Spleen (tissue), 11 donors: ENCODE measurements around the gene OST4. TPM values are rescaled to one million over a fixed set of nuclear protein-coding genes. Genes with fewer than 3 reads are reported as not detected.

ENCODE experiments used
- DNase-seq: peaks from one replicate; pipeline ENCODE4 v3.0.0-alpha.2; 2020
- H3K27ac ChIP-seq, 8 donors: fragments of 200-600 bp; sonication (generic) in 7 of 8; 1 replicate in 4 of 8; 2 replicates in 4 of 8; pipeline versions ENCODE4 v1.5.0 to v1.8.0; 2016 to 2021; ENCODE audit warnings: inconsistent platforms in 4 of 8, mild to moderate bottlenecking in 4 of 8, moderate library complexity in 1 of 8
- H3K27me3 ChIP-seq, 7 donors: fragments of 200-600 bp; sonication (generic) in 6 of 7; replicated peaks in 1 of 7; 1 replicate in 4 of 7; 2 replicates in 3 of 7; pipeline versions ENCODE4 v1.5.0 to v1.8.0; 2016 to 2021; ENCODE audit warnings: inconsistent platforms in 3 of 7, mild to moderate bottlenecking in 1 of 7
- H3K36me3 ChIP-seq, 6 donors: fragments of 200-600 bp; sonication (generic) in 5 of 6; 1 replicate in 4 of 6; 2 replicates in 2 of 6; pipeline versions ENCODE4 v1.5.0 to v1.8.0; 2016 to 2021; ENCODE audit warnings: inconsistent platforms in 2 of 6
- H3K4me1 ChIP-seq, 6 donors: fragments of 200-600 bp; sonication (generic) in 5 of 6; 1 replicate in 3 of 6; 2 replicates in 3 of 6; pipeline versions ENCODE4 v1.5.0 to v1.8.0; 2016 to 2021; ENCODE audit warnings: inconsistent platforms in 3 of 6
- H3K4me3 ChIP-seq, 8 donors: fragments of 200-600 bp; sonication (generic) in 7 of 8; 1 replicate in 4 of 8; 2 replicates in 4 of 8; pipeline versions ENCODE4 v1.5.0 to v1.8.0; 2016 to 2021; ENCODE audit warnings: inconsistent platforms in 4 of 8, mild to moderate bottlenecking in 4 of 8, moderate library complexity in 2 of 8
- H3K9me3 ChIP-seq, 8 donors: fragments of 200-600 bp; sonication (generic) in 7 of 8; 1 replicate in 4 of 8; 2 replicates in 4 of 8; pipeline versions ENCODE4 v1.5.0 to v1.8.0; 2016 to 2021; ENCODE audit warnings: inconsistent platforms in 4 of 8
- CTCF ChIP-seq, 11 experiments: fragments of 200-600 bp in 7 of 11; fragments of 450-650 bp in 4 of 11; sonication (generic) in 4 of 11; IDR thresholded peaks in 8 of 11; conservative IDR thresholded peaks in 3 of 11; 1 replicate in 7 of 11; 2 replicates in 4 of 11; pipeline versions ENCODE4 v1.4.0 to v1.8.0; 2016 to 2021; ENCODE audit warnings: antibody characterized with exemption in 11 of 11, inconsistent platforms in 4 of 11, mild to moderate bottlenecking in 1 of 11
- POLR2A ChIP-seq, 3 donors: fragments of 450-650 bp; IDR thresholded peaks; one replicate each; pipeline ENCODE4 v1.5.1; 2017; ENCODE audit warnings: antibody characterized with exemption in 3 of 3, mild to moderate bottlenecking in 1 of 3
- POLR2AphosphoS5 ChIP-seq, 3 donors: sonication (generic); formaldehyde crosslinking; IDR thresholded peaks; one replicate each; pipeline ENCODE4 v1.5.1; 2017; ENCODE audit warnings: antibody characterized with exemption in 3 of 3
- WGBS, 5 donors: extraction: QIAGEN DNeasy Blood & Tissue Kit in 3 of 5; methylation state at CpG; one replicate each; pipeline versions ENCODE4 v1.1.5 to v1.1.7; 2013 to 2018; 5-methylcytosine and 5-hydroxymethylcytosine counted together
- intact Hi-C: fragments of 100-400 bp; cut with DNase I; formaldehyde crosslinking; loops from one replicate; pipeline ENCODE4 v1.15.0; 2023; ENCODE audit warnings: low total_unique reads
- polyA plus RNA-seq, 3 donors: library from polyadenylated mRNA; stranded (reverse); fragments of 200-250 nt; gene quantifications; one replicate each; pipeline ENCODE4 v1.2.1, GENCODE V29; 2013
- total RNA-seq, 7 donors: library from RNA; depleted of rRNA in 3 of 7; stranded (reverse); fragments of >200 nt in 3 of 7; fragmentation: NEBNext Ultra II Directional in 4 of 7; extraction: Animal tissue kit (Norgen Biotek cat#: 25700) in 4 of 7; gene quantifications; one replicate each; pipeline versions ENCODE4 v1.1.0 to v1.2.1, GENCODE V29; 2016 to 2021
- donor health status: healthy with polysubstance abuse.
- donor health status: DM: no; HTN: no; CAD: no; lungs with moderate emphysema.
- donor health status: DM: no; HTN: no; CAD: no.
- donor health status: Bipolar disorder and iron deficiency.
- donor health status: healthy.
- donor health status: DM: no; HTN: no; CAD: no.
- donor health status: DM: yes; HTN: yes; CAD: no.

OST4 gene
- total and polyA plus RNA-seq, 10 donors: 197 to 556 (median 264) TPM

GRCh38 chr2:27080603-27080936 lies 9.1 kb upstream of the OST4 start:
- DNase-seq: peak; percentile 85
- intact Hi-C loops: no loop called here
- no peak for TF ChIP-seq CTCF (IDR thresholded peaks at IDR 0.05 in 8 of 11, conservative IDR thresholded peaks at IDR 0.05 in 3 of 11)
- TF ChIP-seq POLR2AphosphoS5 (IDR thresholded peaks at IDR 0.05): no peak
- TF ChIP-seq POLR2A (IDR thresholded peaks at IDR 0.05): no peak
- Histone ChIP-seq H3K4me1 (peaks cover 21 to 99% (median 52%) of the 10 kb centered on the region in 6 donors), H3K4me3 (peak overlapping the region; percentile 28 to 65 (median 42)), H3K36me3 (peaks cover 0 to 23% (median 0%) of the 10 kb centered on the region in 6 donors), H3K27me3 (no peaks in the 10 kb centered on the region), H3K9me3 (no peaks in the 10 kb centered on the region), H3K27ac (peak overlapping the region; percentile 27 to 97 (median 84))
- 85 to 94% (median 88%) methylated on average over 7 to 14 of the region's 14 CpGs for WGBS, 5 donors

GRCh38 chr2:27080140-27080469 lies 8.7 kb upstream of the OST4 start:
- intact Hi-C loops: no loop called here
- no peaks in the 10 kb centered on the region for H3K9me3 ChIP-seq
- peak overlapping the region in 7 of 8 donors; percentile 62 to 97 (median 85) for H3K27ac ChIP-seq
- peak; percentile 77 for DNase-seq
- 68 to 81% (median 76%) methylated on average over 6 to 7 of the region's 7 CpGs for WGBS, 5 donors
- TF ChIP-seq CTCF (IDR thresholded peaks at IDR 0.05 in 8 of 11, conservative IDR thresholded peaks at IDR 0.05 in 3 of 11) (no peak), POLR2AphosphoS5 (IDR thresholded peaks at IDR 0.05) (no peak), POLR2A (IDR thresholded peaks at IDR 0.05) (no peak)
- peaks cover 0 to 23% (median 0%) of the 10 kb centered on the region in 6 donors for H3K36me3 ChIP-seq
- H3K27me3 ChIP-seq: no peaks in the 10 kb centered on the region
- peaks cover 21 to 99% (median 52%) of the 10 kb centered on the region in 6 donors for H3K4me1 ChIP-seq
- H3K4me3 ChIP-seq: peak overlapping the region; percentile 28 to 65 (median 42)

DNA sequence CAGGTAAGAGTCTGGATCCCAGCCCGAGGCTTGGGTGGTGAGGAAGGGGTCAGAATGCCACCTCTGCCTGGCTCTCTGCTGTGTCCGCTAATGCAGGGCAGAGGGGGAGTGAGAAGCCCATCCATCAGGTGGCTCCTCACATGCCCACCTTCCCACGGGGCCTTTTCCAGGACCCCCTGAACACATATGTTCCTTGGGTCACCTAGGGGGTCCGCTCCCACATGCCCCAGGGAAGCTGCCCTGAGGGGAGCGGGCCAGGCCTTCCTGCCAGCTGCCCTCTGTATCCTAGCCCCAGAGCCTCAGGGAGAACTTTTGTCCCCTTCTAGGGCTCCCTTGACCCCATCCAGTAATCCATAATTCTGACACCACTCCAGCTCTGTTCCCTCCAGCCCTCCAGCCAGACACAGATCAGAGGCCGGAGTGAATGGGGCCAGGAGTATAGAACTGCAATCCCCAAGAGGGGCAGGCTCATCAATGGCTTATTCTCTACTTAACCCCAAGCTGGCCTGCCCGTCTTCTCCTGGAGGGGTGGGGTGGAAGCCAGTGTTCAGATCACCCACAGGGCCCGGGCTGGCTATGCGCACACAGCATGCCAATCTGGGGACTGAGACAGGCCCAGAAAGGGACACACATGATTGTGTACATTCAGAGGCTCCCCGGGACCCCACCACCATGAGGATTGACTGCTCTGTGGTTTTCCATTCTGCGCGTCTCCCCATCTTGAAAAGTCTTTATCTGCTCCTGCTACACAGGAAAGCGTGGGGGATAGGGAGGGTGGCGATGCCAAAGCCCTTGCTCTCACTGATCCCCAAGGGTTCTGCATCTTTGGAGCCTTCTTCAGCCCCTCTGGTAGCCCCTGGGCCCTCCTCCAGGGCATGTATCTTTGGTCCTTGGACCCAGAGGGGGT lies 8.0 kb upstream of the OST4 start:
- DNase-seq: no peak
- no peaks in the 10 kb centered on the region for H3K27me3 ChIP-seq
- intact Hi-C loops: no loop called here
- peaks cover 0 to 23% (median 0%) of the 10 kb centered on the region in 6 donors for H3K36me3 ChIP-seq
- H3K4me1 ChIP-seq: peaks cover 25 to 99% (median 55%) of the 10 kb centered on the region in 6 donors
- H3K9me3 ChIP-seq: no peaks in the 10 kb centered on the region
- peak overlapping the region in 7 of 8 donors; percentile 62 to 97 (median 85) for H3K27ac ChIP-seq
- 57 to 88% (median 69%) methylated on average over 7 to 14 of the region's 14 CpGs for WGBS, 5 donors
- H3K4me3 ChIP-seq: peak overlapping the region; percentile 28 to 65 (median 42)
- TF ChIP-seq CTCF (IDR thresholded peaks at IDR 0.05 in 8 of 11, conservative IDR thresholded peaks at IDR 0.05 in 3 of 11): no peak
